Left colon (tissue), 2 donors: Measurements from ENCODE around the gene ITGB1. TPM values are rescaled to one million over a fixed set of nuclear protein-coding genes. Genes with fewer than 3 reads are reported as not detected.

ENCODE experiments used
- ATAC-seq: fragments of 200-7000 bp; cut with Tn5 transposase; one replicate; pipeline ENCODE4 v1.9.1; 2020; ENCODE audit warnings: mild to moderate bottlenecking, moderate library complexity
- DNase-seq, 2 donors: peaks; one replicate each; pipeline ENCODE4 v3.0.0-alpha.2; 2020
- intact Hi-C, 2 donors: fragments of 100-400 bp; cut with DNase I in 1 of 2; cut with micrococcal nuclease in 1 of 2; formaldehyde crosslinking; loops; one replicate each; pipeline versions ENCODE4 v1.11.2 to v1.14.0; 2022; cut with DNase I, micrococcal nuclease
- total RNA-seq, 2 donors: library from RNA; stranded (reverse); fragmentation: NEBNext Ultra II Directional; extraction: Animal tissue kit (Norgen Biotek cat#: 25700); gene quantifications; one replicate each; pipeline ENCODE4 v1.2.1, GENCODE V29; 2021
- donor health status: DM: no; HTN: no; CAD: no.
- donor health status: DM: yes; HTN: yes; CAD: no.

ITGB1 gene
- total RNA-seq, 2 donors from 2014 or later: 303 to 331 TPM

DNA sequence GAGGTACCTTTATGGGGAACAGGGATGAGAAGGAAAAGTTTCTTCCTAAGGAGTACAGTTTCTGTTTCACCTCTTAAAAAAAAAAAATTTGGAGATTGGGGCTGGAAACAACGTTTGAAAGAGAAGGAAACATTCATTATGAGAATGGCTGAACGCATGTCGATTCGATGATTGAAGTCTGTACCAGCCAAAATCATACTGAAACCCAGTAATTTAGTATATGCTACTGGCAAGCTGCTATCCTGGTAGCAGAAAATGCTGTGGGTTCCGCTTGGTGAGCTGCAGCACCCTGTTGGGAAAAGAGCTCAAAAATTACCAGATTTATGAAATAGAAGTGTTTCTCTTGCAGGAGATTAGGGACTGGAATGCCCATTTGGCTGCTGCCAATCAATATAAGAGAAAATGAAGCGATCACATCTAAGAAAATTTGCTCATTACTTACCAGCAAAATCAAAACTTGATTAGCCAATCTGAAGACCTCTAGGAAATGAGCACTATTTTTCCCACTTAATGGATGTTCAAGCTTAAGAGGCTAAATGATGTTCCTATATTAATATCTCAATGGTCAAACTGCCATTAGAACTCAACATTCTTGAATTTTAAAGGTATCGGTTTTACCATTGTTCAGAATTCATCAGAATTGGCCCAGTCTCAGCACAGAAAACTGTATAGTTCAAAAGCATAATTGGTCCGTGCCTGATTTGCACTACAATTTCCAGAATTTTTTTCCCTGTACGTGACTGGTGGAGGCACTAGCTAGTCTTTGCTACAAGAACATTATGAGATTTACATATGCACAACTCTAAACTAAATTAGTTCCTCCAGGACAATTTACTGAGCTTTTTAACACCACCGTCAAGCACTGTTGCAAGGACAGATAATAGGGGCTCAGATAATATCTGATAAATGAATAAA is 1.2 kb upstream of the ITGB1 start:
- no peak for ATAC-seq
- intact Hi-C loops: no loop called here
- no peak for DNase-seq

DNA sequence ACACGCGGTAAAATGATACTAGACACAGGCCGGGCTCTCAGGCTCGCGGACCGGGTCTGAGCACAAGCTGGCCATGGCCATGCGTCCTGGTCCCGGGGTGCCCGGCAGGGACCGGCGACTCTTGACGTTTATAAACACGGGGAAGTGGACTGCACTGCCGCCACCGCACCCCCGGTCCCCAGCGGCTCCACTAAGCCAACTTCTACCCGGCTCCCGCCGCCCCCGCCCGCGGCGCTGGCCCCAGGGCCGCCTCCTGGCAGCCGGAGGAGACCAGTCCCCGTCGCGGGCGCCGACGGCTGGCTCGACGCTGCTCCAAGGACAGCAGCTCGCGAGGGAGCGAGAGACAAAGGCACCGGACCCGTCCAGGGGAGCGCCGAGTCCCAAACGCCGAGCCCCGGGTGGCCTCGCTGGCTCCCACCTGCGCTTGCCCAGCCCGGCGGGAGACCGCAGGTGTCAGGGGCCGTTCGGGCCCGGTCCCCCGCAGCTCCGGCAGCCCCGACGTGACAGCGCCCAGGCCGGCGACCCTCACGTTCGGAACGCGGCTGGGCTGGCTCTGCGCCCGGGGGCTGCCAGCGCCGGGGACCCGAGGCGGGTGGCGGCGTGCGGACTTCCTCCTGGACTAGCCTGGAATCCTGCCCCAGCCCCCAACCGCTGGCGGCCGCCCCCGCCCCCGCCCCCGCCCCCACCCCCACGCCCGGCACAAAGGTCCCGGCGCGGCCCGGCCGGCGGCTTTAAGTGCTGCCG is 517 bp downstream of the ITGB1 start:
- DNase-seq: peak; percentile 48 to 74
- ATAC-seq: peak; percentile 48
- intact Hi-C loops: no loop called here

DNA sequence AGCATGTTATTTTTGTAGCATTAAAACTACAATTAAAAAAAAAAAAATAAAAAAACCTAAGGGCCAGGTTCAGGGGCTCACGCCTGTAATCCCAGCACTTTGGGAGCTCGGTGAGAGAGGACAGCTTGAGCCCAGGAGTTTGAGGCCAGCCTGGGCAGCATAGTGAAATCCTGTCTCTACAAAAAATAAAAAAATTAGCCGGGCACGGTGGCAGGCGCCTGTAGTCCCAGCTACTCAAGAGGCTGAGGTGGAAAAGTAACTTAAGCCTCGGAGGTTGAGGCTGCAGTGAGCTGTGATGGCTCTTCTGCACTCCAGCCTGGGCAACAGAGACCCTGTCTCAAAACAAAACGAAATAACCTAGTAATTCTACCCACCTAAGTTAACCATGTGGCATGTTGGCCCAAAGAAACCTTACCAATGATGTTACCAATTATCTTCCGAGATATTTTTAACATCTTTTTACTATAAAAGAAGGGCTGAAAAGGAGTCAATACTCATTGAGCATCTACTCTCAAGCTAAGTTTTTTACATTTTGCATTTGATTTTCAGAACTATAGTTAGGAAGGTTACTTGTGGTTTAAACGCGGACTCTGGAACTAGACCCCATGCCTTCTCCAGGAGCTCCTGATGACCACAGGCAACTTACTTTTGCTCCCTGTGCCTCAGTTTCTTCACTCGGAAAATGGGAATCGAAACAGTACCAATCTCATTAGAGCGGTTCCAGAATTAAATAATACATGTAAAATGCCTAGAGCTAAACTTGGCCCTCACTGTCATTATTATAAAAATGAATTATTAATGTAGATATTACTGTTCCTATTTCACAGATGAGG is 1.4 kb downstream of the ITGB1 start:
- ATAC-seq: no peak

DNA sequence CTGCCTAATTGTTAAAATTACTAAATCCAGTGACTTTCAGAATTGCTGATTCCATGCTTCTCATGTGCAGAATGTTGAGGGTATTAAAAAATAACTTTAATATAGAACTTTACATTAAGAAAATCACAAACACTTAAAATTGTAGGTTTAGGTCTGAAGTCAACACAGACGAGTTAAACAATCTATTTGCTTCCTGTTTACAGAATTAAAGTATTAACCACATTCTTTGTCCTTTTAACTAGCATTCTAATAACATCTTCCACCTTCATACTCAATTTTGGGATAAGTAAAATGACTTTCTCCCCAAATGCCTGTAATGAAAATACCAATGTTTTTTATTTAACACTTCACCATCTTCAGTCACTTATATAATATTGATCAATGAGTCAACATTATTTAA is 2.2 kb downstream of the ITGB1 start:
- no peak for ATAC-seq
- intact Hi-C loops: no loop called here
- DNase-seq: no peak

More for the DNA sequence above, 1.4 kb downstream of the ITGB1 start:
- intact Hi-C loops: no loop called here
- DNase-seq: no peak

DNA sequence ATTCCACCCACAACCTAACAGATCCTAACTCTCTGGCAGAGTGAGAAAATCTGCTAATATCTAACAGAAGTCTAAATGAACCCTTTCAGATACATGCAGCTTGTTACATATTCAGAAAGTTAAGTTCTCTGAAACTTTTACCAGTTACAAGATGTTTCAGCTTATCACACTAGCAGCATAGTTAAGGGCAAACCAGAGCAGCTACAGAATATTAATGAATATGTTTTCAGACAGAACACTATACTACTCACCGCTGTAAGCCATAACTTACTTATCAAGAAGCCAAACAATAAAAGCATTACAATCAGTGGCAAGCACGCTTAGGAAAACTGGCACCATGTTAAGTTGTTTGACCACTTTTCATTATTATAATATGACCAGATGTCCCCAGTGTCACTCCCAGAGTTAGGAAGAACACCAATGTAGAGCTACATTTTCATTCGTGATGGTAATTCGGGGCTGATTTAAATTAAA is 2.7 kb downstream of the ITGB1 start:
- DNase-seq (no peak), ATAC-seq (no peak)
- intact Hi-C loops: no loop called here

DNA sequence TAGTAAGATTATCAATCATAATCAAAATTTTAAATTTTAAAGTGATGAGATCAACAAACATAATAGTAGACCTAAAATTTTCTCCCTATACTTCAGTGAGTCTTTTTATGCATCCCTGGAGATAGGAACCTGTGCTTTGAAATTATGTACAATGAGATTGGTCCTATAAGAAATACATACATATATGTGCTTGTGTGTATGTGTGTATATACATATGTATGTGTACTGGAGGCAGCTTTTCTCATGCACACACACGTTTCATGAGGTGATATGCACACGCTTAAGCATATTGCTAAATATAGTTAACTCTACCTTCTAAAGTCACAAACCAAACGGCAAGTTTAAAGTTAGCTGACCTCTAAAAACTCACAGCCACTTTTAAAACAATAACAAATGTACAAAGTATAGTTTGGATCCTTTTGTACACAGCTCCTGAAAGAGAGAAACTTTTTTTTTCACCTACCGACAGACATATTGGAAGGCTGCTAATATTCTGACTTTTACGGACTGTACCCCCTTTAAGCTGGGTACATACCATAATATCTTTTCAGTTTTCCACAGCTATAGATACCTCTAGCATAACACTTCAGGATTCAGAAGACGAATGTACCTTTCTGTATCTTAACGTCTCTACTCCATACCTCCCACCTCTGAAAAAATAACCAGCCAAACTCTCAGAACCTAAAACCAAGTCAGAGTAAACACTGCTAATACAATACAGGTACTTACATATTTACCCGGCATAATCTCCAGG is 3.3 kb downstream of the ITGB1 start:
- intact Hi-C loops: no loop called here
- DNase-seq (no peak), ATAC-seq (no peak)

DNA sequence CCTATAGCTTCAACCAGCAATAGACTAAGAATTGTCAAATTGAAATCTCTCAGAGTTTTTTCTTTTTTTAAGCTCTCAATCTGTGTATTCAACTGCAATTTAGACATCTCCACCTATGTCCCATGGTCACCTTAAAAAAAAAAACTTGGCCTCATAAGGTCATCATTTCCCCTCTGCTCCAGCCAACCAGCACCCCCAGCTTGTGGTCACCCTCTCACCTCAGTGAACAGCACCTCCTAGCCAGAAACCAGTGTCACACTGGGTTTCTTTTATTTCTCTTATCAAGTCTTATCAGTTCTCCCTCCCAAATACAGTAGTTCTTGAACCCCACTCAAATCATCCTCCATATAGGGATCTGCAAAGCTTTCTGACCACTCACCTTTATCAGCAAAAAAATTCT is 4.0 kb downstream of the ITGB1 start:
- no peak for DNase-seq
- no peak for ATAC-seq
- intact Hi-C loops: no loop called here

DNA sequence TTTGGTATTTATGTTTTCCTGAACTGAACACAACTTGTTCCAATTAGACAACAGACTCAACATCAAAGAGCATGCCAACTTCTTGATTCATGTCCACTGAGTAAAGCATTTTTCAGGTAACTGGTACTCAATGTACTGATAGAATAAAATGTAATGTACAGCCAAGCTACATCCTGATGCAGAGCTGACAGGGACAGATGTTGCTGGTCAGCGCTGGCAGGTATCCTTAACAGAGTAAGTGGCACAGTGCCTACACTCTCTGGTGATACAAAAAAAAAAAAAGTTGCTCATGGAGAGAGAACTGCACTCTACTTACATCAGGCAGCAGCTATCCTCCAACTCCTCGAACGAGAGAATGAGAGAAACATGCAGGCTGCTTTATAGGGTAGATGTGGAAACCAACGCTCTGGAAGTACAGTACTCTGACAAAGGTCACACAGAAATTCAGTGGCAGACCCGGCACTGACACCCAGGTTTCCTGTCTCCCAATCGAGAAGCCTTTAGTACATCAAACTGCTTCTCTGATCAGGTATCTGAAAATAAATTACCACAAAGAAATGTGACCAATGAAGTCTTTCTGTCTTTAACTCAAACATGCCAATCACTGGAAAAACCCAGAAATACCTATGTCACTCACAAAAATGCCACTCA is 4.6 kb downstream of the ITGB1 start:
- ATAC-seq: no peak
- no peak for DNase-seq
- intact Hi-C loops: no loop called here

DNA sequence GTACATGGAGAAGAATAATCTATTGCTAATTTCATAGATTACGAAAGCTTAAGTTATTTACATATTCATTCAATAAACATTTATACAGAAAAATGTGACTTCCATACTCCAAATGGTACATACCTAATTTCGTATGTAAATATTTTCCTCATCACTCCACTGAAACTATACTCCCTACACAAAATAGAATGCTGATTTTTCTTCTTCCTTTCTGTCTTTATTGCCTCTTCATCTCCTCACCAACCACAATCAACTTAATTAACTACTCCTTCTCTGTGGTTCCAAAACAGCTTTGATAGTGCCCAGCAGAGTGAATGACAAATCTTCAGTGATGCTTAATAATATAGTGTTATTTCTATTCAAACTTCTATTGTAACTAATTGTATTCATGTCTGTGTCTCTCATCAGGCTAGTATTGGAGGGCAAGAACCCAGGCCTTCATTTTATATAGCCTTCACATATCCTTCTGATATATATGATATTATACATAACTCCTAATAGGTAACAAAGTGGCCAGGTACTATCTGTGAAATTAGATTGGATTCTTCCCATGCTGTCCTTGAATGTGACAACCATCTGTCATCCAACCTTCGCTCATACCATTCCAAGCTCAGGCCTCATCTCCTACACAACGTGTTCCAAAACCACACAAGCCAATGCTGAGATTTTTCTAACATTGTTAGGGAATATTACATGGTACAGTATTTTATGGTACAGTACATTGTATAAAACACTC is 5.3 kb downstream of the ITGB1 start:
- no peak for DNase-seq
- intact Hi-C loops: no loop called here
- no peak for ATAC-seq

DNA sequence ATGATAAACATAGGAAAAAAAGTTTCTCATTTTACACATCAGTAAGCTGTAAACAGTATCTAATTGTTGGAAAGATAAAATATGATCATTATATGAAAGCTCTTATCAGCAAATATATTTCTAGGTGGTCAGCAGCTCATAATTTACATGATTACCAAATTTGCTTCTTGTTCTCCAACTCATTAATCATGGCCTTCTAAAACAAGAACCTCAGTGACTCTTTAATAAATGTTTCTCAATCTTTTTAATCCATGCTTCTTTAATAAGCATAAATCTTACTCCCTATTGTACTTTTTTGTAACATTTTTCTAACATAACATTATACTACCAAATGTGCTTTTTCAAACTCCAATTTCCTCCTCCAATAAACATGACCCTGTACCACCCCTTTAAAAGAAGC is 5.9 kb downstream of the ITGB1 start:
- intact Hi-C loops: no loop called here
- DNase-seq (no peak), ATAC-seq (no peak)

DNA sequence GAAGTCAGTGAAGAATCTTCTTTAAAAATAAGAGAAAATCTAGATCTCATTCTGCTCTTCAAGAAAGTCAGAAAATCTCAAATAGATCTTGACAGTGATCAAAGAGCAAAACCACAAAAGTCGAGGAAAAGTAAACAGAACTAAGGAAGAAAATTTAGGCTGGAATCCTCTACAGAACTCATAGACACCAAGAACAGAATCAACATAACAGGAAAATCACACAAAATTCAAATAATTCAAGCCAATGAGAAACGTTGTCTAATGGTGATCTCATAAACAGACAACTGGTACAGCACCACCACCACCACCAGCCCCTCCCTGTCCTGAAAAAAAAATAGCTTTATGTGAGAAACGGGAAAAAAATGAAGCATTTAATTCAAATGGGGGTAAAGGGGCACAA is 6.9 kb downstream of the ITGB1 start:
- ATAC-seq (no peak), DNase-seq (no peak)
- intact Hi-C loops: no loop called here

DNA sequence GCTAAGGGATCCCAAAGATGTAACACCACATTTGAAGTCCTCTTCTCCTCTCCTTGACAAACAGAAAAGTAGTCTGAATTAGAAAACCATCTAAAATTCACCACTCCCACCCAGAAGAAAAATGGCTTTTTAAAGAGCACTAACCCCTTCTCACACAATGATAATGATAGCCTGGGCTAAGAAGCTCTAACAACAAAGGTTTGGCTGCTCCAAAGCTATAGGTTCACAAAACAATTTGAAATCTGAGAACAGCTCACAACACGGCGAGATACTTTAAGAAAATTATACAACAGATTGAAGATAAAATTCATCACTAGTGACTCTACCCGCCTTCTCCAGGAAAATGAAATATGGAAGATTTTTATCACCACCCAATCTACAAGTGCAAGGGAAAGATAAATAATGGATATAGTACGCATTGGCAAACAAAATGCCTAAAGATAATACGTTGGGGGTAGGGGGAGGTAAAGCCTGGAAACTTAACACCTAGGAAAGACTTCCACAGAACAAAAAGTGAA is 7.4 kb downstream of the ITGB1 start:
- intact Hi-C loops: no loop called here
- ATAC-seq (no peak), DNase-seq (no peak)

DNA sequence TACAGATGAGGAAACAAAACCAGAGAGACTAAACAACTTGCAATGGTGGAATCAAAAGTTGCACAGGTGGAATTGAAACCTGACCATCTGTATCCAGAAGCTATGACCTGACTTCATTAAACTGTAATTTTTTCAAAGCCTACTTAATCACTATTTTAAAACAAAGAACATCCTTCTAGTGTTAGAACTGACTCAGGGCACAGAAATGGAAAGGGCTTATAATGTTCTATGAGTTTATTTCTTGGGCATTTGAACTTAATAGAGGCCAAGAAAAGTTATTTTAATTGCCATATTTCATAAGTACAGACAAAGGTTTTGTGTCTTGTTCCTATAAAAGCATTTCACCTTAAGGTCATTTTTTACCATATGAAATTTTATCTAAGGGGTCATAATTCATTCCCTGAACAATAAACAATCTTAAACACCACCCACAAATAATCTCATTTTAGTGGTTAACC is 8.8 kb downstream of the ITGB1 start:
- ATAC-seq: no peak
- DNase-seq: no peak
- intact Hi-C loops: no loop called here

DNA sequence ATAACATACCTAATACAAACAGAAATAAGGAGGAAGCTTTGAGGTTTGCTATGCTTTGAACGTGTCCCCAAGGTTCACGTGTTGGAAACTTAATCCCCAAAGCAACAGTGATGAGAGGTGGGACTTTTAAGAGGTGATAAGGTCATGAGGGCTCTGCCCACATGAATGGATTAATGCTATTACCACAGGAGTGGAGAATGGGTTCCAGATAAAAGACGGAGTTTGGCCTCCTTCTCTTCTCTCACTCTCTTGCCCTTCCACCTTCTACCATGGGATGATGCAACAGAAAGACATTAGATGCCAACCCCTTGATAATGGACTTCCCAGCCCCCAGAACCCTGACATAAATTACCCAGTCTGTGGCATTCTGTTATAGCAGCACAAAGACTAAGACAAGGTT is 9.6 kb downstream of the ITGB1 start:
- DNase-seq (no peak), ATAC-seq (no peak)
- intact Hi-C loops: no loop called here

DNA sequence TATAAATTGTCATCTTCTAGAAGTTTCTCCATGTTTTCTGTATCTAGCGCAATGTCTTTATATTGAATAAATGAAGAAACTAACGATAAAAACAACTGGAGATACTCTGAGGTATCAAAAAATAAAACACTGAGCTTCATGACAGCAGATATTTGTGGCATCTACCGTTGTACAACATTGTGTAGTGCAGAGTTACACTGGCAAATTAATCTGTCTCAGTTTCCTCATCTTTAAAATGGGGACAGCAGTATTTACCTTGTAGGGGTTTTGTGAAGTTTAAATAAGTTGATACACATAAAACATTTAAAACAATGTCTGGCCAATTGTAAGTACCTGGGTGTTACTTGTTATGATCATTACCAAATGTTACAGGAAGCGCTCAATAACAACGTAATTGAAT is 10.4 kb downstream of the ITGB1 start:
- DNase-seq (no peak), ATAC-seq (no peak)
- intact Hi-C loops: no loop called here

DNA sequence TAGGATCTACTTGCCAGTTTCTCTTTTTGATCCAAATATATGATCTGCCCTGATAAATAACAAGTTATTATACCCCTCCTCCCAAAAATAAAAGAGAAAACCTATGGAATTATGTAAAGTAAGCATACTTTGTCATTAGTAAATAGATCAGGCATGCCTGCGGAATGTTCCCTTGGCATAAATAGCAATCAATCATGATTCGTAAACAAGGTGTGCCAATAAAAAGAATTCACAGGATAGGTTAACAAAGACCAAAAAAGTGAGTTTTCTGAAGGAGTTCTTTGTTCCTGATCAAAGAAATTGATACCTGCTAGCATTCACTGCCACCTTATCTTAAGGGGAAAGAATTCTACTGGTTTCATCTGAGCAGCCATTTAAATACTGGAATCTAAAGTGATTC is 11.9 kb downstream of the ITGB1 start:
- intact Hi-C loops: no loop called here
- no peak for ATAC-seq
- no peak for DNase-seq
